Measurements from ENCODE around the gene HEATR1. TPM values are rescaled to one million over a fixed set of nuclear protein-coding genes. Genes with fewer than 3 reads are reported as not detected.

Gene HEATR1
- total RNA-seq, 1 experiment from 2014 or later = 43.0 TPM

GRCh38 chr1:236604905-236605806 lies 840 bp upstream of the HEATR1 start:
- Histone ChIP-seq H3K27ac (0 out of 2 replicates have a peak overlapping the region, but pooled peaks have one; percentile 30), H3K4me2 (peak overlapping the region; percentile 80), H3K9me2 (ENCODE audit: insufficient read depth) (no peaks in the 10 kb centered on the region), H2AFZ (peak overlapping the region; percentile 93), H3K9me3 (ENCODE audit: insufficient read depth, low read depth) (no peaks in the 10 kb centered on the region), H3K79me2 (ENCODE audit: low read depth) (peaks cover 32% of the 10 kb centered on the region), H3K27me3 (ENCODE audit: insufficient read depth, low read depth) (peaks cover 7% of the 10 kb centered on the region), H4K20me1 (ENCODE audit: insufficient read depth) (no peaks in the 10 kb centered on the region), H3F3A (ENCODE audit: insufficient read depth, low read depth) (0 out of 2 replicates have a peak, but pooled peaks cover 4% of the 10 kb centered on the region), H3K4me1 (replicated peaks; ENCODE audit: insufficient read depth) (peaks cover 8% of the 10 kb centered on the region), H3K4me3 (peak overlapping the region; percentile 71), H3K36me3 (ENCODE audit: low read depth) (peaks cover 17% of the 10 kb centered on the region; the same call in 1 of the 2 replicates)
- intact Hi-C loops (cut with micrococcal nuclease; ENCODE audit: unreplicated experiment) = loop anchor here (1.0 to 10.0 kb wide), 2 partner anchors 190 to 502 kb away; partner anchors contain the start of gene MTR
- ChIA-PET POLR2A (ENCODE audit: unreplicated experiment) (interaction anchor here (0.6 to 0.7 kb wide), 2 partner anchors 190 to 255 kb away, joined by 3 to 4 read pairs; partner anchors contain the start of gene MTR), CTCF (no interaction called here)
- TSS peak; percentile 63 for BruUV-seq (replicated peaks)
- DNase-seq = no peak
- no peak for TF ChIP-seq EZH2 (IDR thresholded peaks at IDR 0.05; ENCODE audit: low read depth)

GRCh38 chr1:236602171-236602570 lies 2.1 kb downstream of the HEATR1 start:
- Histone ChIP-seq H3K36me3 (ENCODE audit: low read depth) (peaks cover 30% of the 10 kb centered on the region; the same call in 1 of the 2 replicates), H3K9me2 (ENCODE audit: insufficient read depth) (no peaks in the 10 kb centered on the region), H3K27ac (no peak overlapping the region), H3K4me1 (replicated peaks; ENCODE audit: insufficient read depth) (peaks cover 8% of the 10 kb centered on the region), H2AFZ (no peak overlapping the region), H3K79me2 (ENCODE audit: low read depth) (peaks cover 32% of the 10 kb centered on the region), H4K20me1 (ENCODE audit: insufficient read depth) (0 out of 2 replicates have a peak, but pooled peaks cover 8% of the 10 kb centered on the region), H3K9me3 (ENCODE audit: insufficient read depth, low read depth) (no peaks in the 10 kb centered on the region), H3F3A (ENCODE audit: insufficient read depth, low read depth) (0 out of 2 replicates have a peak, but pooled peaks cover 4% of the 10 kb centered on the region), H3K4me3 (no peak overlapping the region), H3K27me3 (ENCODE audit: insufficient read depth, low read depth) (no peaks in the 10 kb centered on the region), H3K4me2 (no peak overlapping the region)
- no TSS peak for BruUV-seq (replicated peaks)
- POLR2A ChIA-PET (ENCODE audit: unreplicated experiment) = interaction anchor here (0.6 kb wide), 1 partner anchor 85 kb away, joined by 39 read pairs; no protein-coding TSS in a partner anchor
- CTCF ChIA-PET = no interaction called here
- DNase-seq = no peak
- intact Hi-C loops (cut with micrococcal nuclease; ENCODE audit: unreplicated experiment) = loop anchor here (10.0 kb wide), 1 partner anchor 193 kb away; the partner anchor contains the start of gene MTR
- TF ChIP-seq EZH2 (IDR thresholded peaks at IDR 0.05; ENCODE audit: low read depth) = no peak

GRCh38 chr1:236590553-236591150 lies 13.7 kb downstream of the HEATR1 start:
- TF ChIP-seq CTCF (conservative IDR thresholded peaks at IDR 0.05) = no peak
- no peak for TF ChIP-seq EZH2 (IDR thresholded peaks at IDR 0.05; ENCODE audit: low read depth)
- no peak overlapping the region for H3K4me2 ChIP-seq
- no peaks in the 10 kb centered on the region for H3F3A ChIP-seq (ENCODE audit: insufficient read depth, low read depth)
- POLR2A ChIA-PET (ENCODE audit: unreplicated experiment) = no interaction called here
- no TSS peak for BruUV-seq (replicated peaks)
- H4K20me1 ChIP-seq (ENCODE audit: insufficient read depth) = no peaks in the 10 kb centered on the region
- H3K27me3 ChIP-seq (ENCODE audit: insufficient read depth, low read depth) = no peaks in the 10 kb centered on the region
- no peaks in the 10 kb centered on the region for H3K79me2 ChIP-seq (ENCODE audit: low read depth)
- H3K27ac ChIP-seq = no peak overlapping the region
- no peaks in the 10 kb centered on the region for H3K4me1 ChIP-seq (replicated peaks; ENCODE audit: insufficient read depth)
- H3K9me2 ChIP-seq (ENCODE audit: insufficient read depth) = no peaks in the 10 kb centered on the region
- peaks cover 67% of the 10 kb centered on the region for H3K36me3 ChIP-seq (ENCODE audit: low read depth)
- no peak overlapping the region for H3K4me3 ChIP-seq
- CTCF ChIA-PET = no interaction called here
- no peak for DNase-seq
- intact Hi-C loops (cut with micrococcal nuclease; ENCODE audit: unreplicated experiment) = no loop called here
- no peaks in the 10 kb centered on the region for H3K9me3 ChIP-seq (ENCODE audit: insufficient read depth, low read depth)
- H2AFZ ChIP-seq = no peak overlapping the region

- H3K4me1 ChIP-seq (replicated peaks; ENCODE audit: insufficient read depth) = no peaks in the 10 kb centered on the region
- H3K79me2 ChIP-seq (ENCODE audit: low read depth) = no peaks in the 10 kb centered on the region
- H3F3A ChIP-seq (ENCODE audit: insufficient read depth, low read depth) = no peaks in the 10 kb centered on the region
- H4K20me1 ChIP-seq (ENCODE audit: insufficient read depth) = no peaks in the 10 kb centered on the region
- POLR2A ChIA-PET (ENCODE audit: unreplicated experiment) = no interaction called here
- H3K4me3 ChIP-seq = no peak overlapping the region
- CTCF ChIA-PET = no interaction called here
- no TSS peak for BruUV-seq (replicated peaks)
- H3K9me3 ChIP-seq (ENCODE audit: insufficient read depth, low read depth) = no peaks in the 10 kb centered on the region
- no peak for DNase-seq
- H3K9me2 ChIP-seq (ENCODE audit: insufficient read depth) = no peaks in the 10 kb centered on the region
- H3K36me3 ChIP-seq (ENCODE audit: low read depth) = peaks cover 71% of the 10 kb centered on the region
- no peak overlapping the region for H3K4me2 ChIP-seq
- H3K27ac ChIP-seq = no peak overlapping the region
- no peaks in the 10 kb centered on the region for H3K27me3 ChIP-seq (ENCODE audit: insufficient read depth, low read depth)
- H2AFZ ChIP-seq = no peak overlapping the region
- intact Hi-C loops (cut with micrococcal nuclease; ENCODE audit: unreplicated experiment) = loop anchor here (5.0 kb wide), 1 partner anchor 42 kb away; no protein-coding TSS in a partner anchor
- TF ChIP-seq CTCF (conservative IDR thresholded peaks at IDR 0.05) (no peak), EZH2 (IDR thresholded peaks at IDR 0.05; ENCODE audit: low read depth) (no peak)
Observed at GRCh38 chr1:236589531-236589930, 14.8 kb downstream of the HEATR1 start.
